Lower leg skin (tissue), 3 donors: Measurements from ENCODE around the gene PDGFA.

Source experiments
- POLR2A ChIP-seq, 2 donors: fragments of 450-650 bp; IDR thresholded peaks; one replicate each; pipeline ENCODE4 v1.6.1; 2016 to 2017; ENCODE audit warnings: antibody characterized with exemption in 2 of 2, mild to moderate bottlenecking in 1 of 2, moderate library complexity in 1 of 2
- TF ChIP-seq, protein P1 (sequence below), 3 donors: fragments of 450-650 bp; IDR thresholded peaks; one replicate each; pipeline ENCODE4 v1.5.1; 2016; ENCODE audit warnings: antibody characterized with exemption in 3 of 3, mild to moderate bottlenecking in 3 of 3, moderate library complexity in 2 of 3

DNA sequence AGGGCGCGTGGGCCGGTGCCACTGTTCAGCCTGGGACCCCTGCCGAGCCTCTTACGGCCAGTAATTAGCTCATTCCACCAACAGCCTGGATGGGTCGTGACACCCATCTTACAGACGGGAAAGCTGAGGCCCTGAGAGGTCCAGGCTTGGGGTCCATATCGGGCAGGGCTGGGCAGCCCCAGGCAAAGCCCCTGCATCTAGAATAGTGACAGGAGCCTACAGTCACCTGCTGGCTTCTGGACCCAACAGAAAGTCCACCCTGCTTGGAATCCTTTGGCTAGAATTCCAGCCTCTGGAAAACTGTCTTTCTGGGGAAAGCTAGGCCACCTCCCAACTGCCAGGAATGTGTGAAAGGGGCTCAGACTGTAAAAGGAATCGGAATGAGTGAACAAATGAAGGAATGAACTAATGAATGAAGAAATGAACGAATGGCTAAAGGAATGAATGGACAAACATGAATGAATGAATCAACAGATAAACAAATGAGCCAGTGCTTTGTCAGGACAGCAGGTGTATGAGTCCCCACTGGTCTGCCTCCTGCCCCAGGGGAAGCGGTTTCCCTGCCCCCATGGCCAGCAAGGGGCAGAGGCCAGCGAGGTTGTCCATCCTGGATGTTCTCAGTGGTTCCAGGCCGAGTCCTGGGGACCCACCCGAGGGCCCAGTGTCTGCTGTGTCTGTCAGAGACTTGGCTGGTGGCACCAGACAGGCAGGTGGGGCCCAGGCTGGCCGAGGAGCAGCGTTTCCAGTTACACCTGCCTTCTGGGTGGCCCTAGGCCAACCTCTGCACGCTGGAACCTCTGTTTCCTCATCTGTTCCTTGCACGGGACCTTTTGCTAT lies 24.1 kb upstream of the PDGFA start:
- TF ChIP-seq, protein P1, sequence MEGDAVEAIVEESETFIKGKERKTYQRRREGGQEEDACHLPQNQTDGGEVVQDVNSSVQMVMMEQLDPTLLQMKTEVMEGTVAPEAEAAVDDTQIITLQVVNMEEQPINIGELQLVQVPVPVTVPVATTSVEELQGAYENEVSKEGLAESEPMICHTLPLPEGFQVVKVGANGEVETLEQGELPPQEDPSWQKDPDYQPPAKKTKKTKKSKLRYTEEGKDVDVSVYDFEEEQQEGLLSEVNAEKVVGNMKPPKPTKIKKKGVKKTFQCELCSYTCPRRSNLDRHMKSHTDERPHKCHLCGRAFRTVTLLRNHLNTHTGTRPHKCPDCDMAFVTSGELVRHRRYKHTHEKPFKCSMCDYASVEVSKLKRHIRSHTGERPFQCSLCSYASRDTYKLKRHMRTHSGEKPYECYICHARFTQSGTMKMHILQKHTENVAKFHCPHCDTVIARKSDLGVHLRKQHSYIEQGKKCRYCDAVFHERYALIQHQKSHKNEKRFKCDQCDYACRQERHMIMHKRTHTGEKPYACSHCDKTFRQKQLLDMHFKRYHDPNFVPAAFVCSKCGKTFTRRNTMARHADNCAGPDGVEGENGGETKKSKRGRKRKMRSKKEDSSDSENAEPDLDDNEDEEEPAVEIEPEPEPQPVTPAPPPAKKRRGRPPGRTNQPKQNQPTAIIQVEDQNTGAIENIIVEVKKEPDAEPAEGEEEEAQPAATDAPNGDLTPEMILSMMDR (IDR thresholded peaks at IDR 0.05): no peak
- no peak for TF ChIP-seq POLR2A (IDR thresholded peaks at IDR 0.05)
